MM.1S (cell line): ENCODE results near the gene BCAS3.
"Not testable (repeated sequence)": the region's sequence is repeated elsewhere in the genome, so short reads cannot be mapped to it uniquely, and the experiment has no call there.

Experiments used
- DNase-seq: peaks from one replicate; pipeline ENCODE4 v3.0.0-alpha.2; 2015
- H2AFZ ChIP-seq: fragments of 300-600 bp; sonication (generic); 2 replicates; pipeline ENCODE4 v1.6.0; 2016; ENCODE audit warnings: antibody characterized with exemption, low read length
- H3F3A ChIP-seq: fragments of 300-600 bp; sonication (generic); 2 replicates; pipeline ENCODE4 v1.6.1; 2016; ENCODE audit warnings: mild to moderate bottlenecking, antibody characterized with exemption, low read length, moderate library complexity, mixed read lengths; ENCODE audit not compliant: insufficient read depth
- H3K27ac ChIP-seq: fragments of 300-600 bp; sonication (generic); 2 replicates; pipeline ENCODE4 v1.5.1; 2016; ENCODE audit warnings: mild to moderate bottlenecking, low read length
- H3K27me3 ChIP-seq: fragments of 300-600 bp; sonication (generic); replicated peaks from 2 replicates; pipeline ENCODE4 v1.6.0; 2016; ENCODE audit warnings: low read length; ENCODE audit not compliant: insufficient read depth
- H3K36me3 ChIP-seq: fragments of 300-600 bp; sonication (generic); replicated peaks from 2 replicates; pipeline ENCODE4 v1.6.1; 2016; ENCODE audit warnings: mild to moderate bottlenecking, low read length, mixed read lengths; ENCODE audit not compliant: insufficient read depth
- H3K4me1 ChIP-seq: fragments of 300-600 bp; sonication (generic); 2 replicates; pipeline ENCODE4 v1.6.1; 2016; ENCODE audit warnings: low read length, mixed read lengths
- H3K4me2 ChIP-seq: fragments of 300-600 bp; sonication (generic); 2 replicates; pipeline ENCODE4 v1.6.0; 2016; ENCODE audit warnings: low read depth, low read length
- H3K4me3 ChIP-seq: fragments of 300-600 bp; sonication (generic); 2 replicates; pipeline ENCODE4 v1.5.1; 2016; ENCODE audit warnings: low read length, mixed read lengths
- H3K79me2 ChIP-seq: fragments of 300-600 bp; sonication (generic); 2 replicates; pipeline ENCODE4 v1.6.1; 2016; ENCODE audit warnings: mixed run types, low read length, mixed read lengths
- H3K9ac ChIP-seq: fragments of 300-600 bp; sonication (generic); 2 replicates; pipeline ENCODE4 v1.6.1; 2016; ENCODE audit warnings: low read length, mixed read lengths
- H3K9me2 ChIP-seq: fragments of 300-600 bp; sonication (generic); replicated peaks from 2 replicates; pipeline ENCODE4 v1.6.1; 2016; ENCODE audit warnings: mild to moderate bottlenecking, low read length, mixed read lengths; ENCODE audit not compliant: insufficient read depth
- H3K9me3 ChIP-seq: fragments of 300-600 bp; sonication (generic); replicated peaks from 2 replicates; pipeline ENCODE4 v1.6.1; 2016; ENCODE audit warnings: mild to moderate bottlenecking, low read length, mixed read lengths; ENCODE audit not compliant: insufficient read depth
- H4K20me1 ChIP-seq: fragments of 300-600 bp; sonication (generic); 2 replicates; pipeline ENCODE4 v1.6.1; 2016; ENCODE audit warnings: mild to moderate bottlenecking, low read length, moderate library complexity, mixed read lengths; ENCODE audit not compliant: insufficient read depth
- CTCF ChIP-seq: fragments of 300-600 bp; sonication (generic); IDR thresholded peaks from 2 replicates; pipeline ENCODE4 v1.5.1; 2016; ENCODE audit warnings: antibody characterized with exemption, low read length, mixed read lengths
- EZH2 ChIP-seq: fragments of 300-600 bp; sonication (generic); optimal IDR thresholded peaks from 2 replicates; pipeline ENCODE3; 2017; ENCODE audit warnings: low read depth, mild to moderate bottlenecking, antibody characterized with exemption, low read length, mixed read lengths
- EZH2phosphoT487 ChIP-seq: fragments of 300-600 bp; sonication (generic); IDR thresholded peaks from 2 replicates; pipeline ENCODE4 v1.6.1; 2018; ENCODE audit warnings: antibody characterized with exemption, low read length

BCAS3 gene

GRCh38 chr17:61429274-61429673 lies 751.6 kb downstream of the BCAS3 start:
- Histone ChIP-seq H4K20me1 (no peaks in the 10 kb centered on the region), H3K4me1 (no peaks in the 10 kb centered on the region), H3K4me2 (no peak overlapping the region), H3F3A (no peaks in the 10 kb centered on the region), H2AFZ (no peak overlapping the region), H3K36me3 (no peaks in the 10 kb centered on the region), H3K27me3 (no peaks in the 10 kb centered on the region), H3K79me2 (no peaks in the 10 kb centered on the region), H3K27ac (no peak overlapping the region), H3K9me2 (no peaks in the 10 kb centered on the region), H3K9me3 (no peaks in the 10 kb centered on the region), H3K9ac (no peak overlapping the region), H3K4me3 (no peak overlapping the region)
- no peak for DNase-seq
- TF ChIP-seq CTCF (no peak), EZH2phosphoT487 (no peak), EZH2 (no peak)

DNA sequence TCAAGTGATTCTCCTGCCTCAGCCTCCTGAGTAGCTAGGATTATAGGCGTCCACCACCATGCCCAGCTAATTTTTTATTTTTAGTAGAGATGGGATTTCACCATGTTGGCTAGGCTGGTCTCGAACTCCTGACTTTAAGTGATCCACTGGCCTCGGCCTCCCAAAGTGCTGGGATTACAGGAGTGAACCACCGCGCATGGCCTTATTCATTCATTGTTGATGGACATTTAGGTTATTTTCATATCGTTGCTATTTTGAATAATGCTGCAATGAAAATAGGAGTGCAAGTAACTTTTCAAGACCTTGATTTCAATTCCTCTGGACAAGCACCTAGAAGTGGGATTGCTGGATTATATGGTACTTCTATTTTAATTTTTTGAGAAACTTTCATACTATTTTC lies 752.2 kb downstream of the BCAS3 start:
- H3K27me3 ChIP-seq, H2AFZ ChIP-seq, DNase-seq, H3K4me3 ChIP-seq, H3K9ac ChIP-seq, H3K27ac ChIP-seq, H3K9me3 ChIP-seq, H3F3A ChIP-seq, H3K9me2 ChIP-seq, H4K20me1 ChIP-seq, H3K4me1 ChIP-seq, H3K36me3 ChIP-seq, H3K79me2 ChIP-seq, H3K4me2 ChIP-seq: not testable (repeated sequence)

GRCh38 chr17:61431594-61432311 lies 754.1 kb downstream of the BCAS3 start:
- Histone ChIP-seq H3K9me2 (no peaks in the 10 kb centered on the region), H2AFZ (no peak overlapping the region), H3K9ac (no peak overlapping the region), H3K4me2 (no peak overlapping the region), H3K4me1 (no peaks in the 10 kb centered on the region), H3K9me3 (no peaks in the 10 kb centered on the region), H3K4me3 (no peak overlapping the region), H3F3A (no peaks in the 10 kb centered on the region), H3K27ac (no peak overlapping the region), H4K20me1 (no peaks in the 10 kb centered on the region), H3K27me3 (no peaks in the 10 kb centered on the region), H3K36me3 (no peaks in the 10 kb centered on the region), H3K79me2 (no peaks in the 10 kb centered on the region)
- no peak for DNase-seq
- no peak for TF ChIP-seq EZH2phosphoT487
- TF ChIP-seq CTCF, result no peak
- TF ChIP-seq EZH2, result no peak

DNA sequence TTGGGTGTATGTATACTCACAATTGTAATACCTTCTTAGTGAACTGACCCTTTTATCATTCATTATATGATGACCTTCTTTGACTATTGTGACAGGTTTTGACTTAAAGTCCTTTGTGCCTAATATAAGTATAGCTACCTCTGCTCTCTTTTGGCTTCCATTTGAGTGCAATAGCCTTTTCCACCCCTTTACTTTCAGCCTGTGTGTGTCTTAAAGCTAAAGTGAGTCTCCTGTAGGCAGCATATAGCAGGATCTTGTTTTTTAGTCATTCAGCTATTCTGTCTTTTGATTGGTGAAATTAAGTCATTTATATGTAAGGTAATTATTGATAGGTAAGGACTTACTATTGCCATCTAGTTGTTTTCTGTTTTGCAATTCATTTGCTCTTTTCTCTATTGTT lies 758.6 kb downstream of the BCAS3 start:
- Histone ChIP-seq H3K9me3 (no peaks in the 10 kb centered on the region), H3K4me3 (no peak overlapping the region), H3F3A (no peaks in the 10 kb centered on the region), H3K27ac (no peak overlapping the region), H3K9ac (no peak overlapping the region), H2AFZ (no peak overlapping the region), H3K4me2 (no peak overlapping the region), H3K9me2 (no peaks in the 10 kb centered on the region), H4K20me1 (no peaks in the 10 kb centered on the region), H3K4me1 (no peaks in the 10 kb centered on the region), H3K27me3 (no peaks in the 10 kb centered on the region), H3K36me3 (no peaks in the 10 kb centered on the region), H3K79me2 (no peaks in the 10 kb centered on the region)
- TF ChIP-seq EZH2phosphoT487, result no peak
- TF ChIP-seq EZH2, result no peak
- no peak for TF ChIP-seq CTCF
- DNase-seq, result no peak
